PC-3 (cell line): ENCODE results near the gene RNF114. TPM values are rescaled to one million over a fixed set of nuclear protein-coding genes. Genes with fewer than 3 reads are reported as not detected.

ENCODE experiments used
- ATAC-seq: fragments of 200-7000 bp; cut with Tn5 transposase; 2 replicates; pipeline ENCODE4 v1.9.1; 2020; ENCODE audit warnings: mild to moderate bottlenecking, moderate library complexity
- BruUV-seq: library from RNA; stranded (reverse); fragments of 400-500 nt; replicated peaks from 2 replicates; lab custom pipeline; 2021; lab: Mats Ljungman, UMichigan
- CTCF ChIA-PET: fragments of 300-600 bp; sonication (Branson Sonifier 250); formaldehyde crosslinking; loops from one replicate; lab custom pipeline; 2022; ENCODE audit warnings: antibody characterized with exemption; lab: Charles Lee
- POLR2A ChIA-PET: fragments of 300-600 bp; sonication (Branson Sonifier 250); formaldehyde crosslinking; loops from one replicate; lab custom pipeline; 2022; ENCODE audit warnings: antibody characterized with exemption; ENCODE audit not compliant: unreplicated experiment; lab: Charles Lee
- DNase-seq: peaks from one replicate; pipeline ENCODE4 v3.0.0-alpha.2; 2015
- H2AFZ ChIP-seq: fragments of 300-600 bp; sonication (generic); 2 replicates; pipeline ENCODE4 v1.6.0; 2016; ENCODE audit warnings: antibody characterized with exemption, low read length
- H3F3A ChIP-seq: fragments of 300-600 bp; sonication (generic); one replicate; pipeline ENCODE4 v1.6.0; 2017; ENCODE audit warnings: antibody characterized with exemption, low read length, control low read depth, mild to moderate bottlenecking; ENCODE audit not compliant: unreplicated experiment
- H3K27ac ChIP-seq: fragments of 300-600 bp; sonication (generic); 2 replicates; pipeline ENCODE4 v1.5.1; 2016; ENCODE audit warnings: mild to moderate bottlenecking, low read length
- H3K27me3 ChIP-seq: fragments of 300-600 bp; sonication (generic); 2 replicates; pipeline ENCODE4 v1.6.1; 2016; ENCODE audit warnings: low read length, mixed read lengths
- H3K36me3 ChIP-seq: fragments of 300-600 bp; sonication (generic); 2 replicates; pipeline ENCODE4 v1.6.1; 2016; ENCODE audit warnings: low read depth, mixed run types, low read length, mixed read lengths
- H3K4me1 ChIP-seq: fragments of 300-600 bp; sonication (generic); 2 replicates; pipeline ENCODE4 v1.5.1; 2016; ENCODE audit warnings: low read length; ENCODE audit not compliant: insufficient read depth
- H3K4me2 ChIP-seq: fragments of 300-600 bp; sonication (generic); 2 replicates; pipeline ENCODE4 v1.6.0; 2016; ENCODE audit warnings: low read length
- H3K4me3 ChIP-seq: fragments of 300-600 bp; sonication (generic); 2 replicates; pipeline ENCODE4 v1.5.1; 2016; ENCODE audit warnings: mild to moderate bottlenecking, low read length, mixed read lengths
- H3K79me2 ChIP-seq: fragments of 300-600 bp; sonication (generic); 2 replicates; pipeline ENCODE4 v1.6.1; 2017; ENCODE audit warnings: low read length, mixed read lengths
- H3K9ac ChIP-seq: fragments of 300-600 bp; sonication (generic); 2 replicates; pipeline ENCODE4 v1.6.0; 2016; ENCODE audit warnings: mild to moderate bottlenecking, low read length
- H3K9me2 ChIP-seq: fragments of 300-600 bp; sonication (generic); replicated peaks from 2 replicates; pipeline ENCODE4 v1.6.1; 2016; ENCODE audit warnings: mixed run types, low read length, mixed read lengths
- H3K9me3 ChIP-seq: fragments of 300-600 bp; sonication (generic); 2 replicates; pipeline ENCODE4 v1.6.1; 2016; ENCODE audit warnings: low read length, mixed read lengths
- H4K20me1 ChIP-seq: fragments of 300-600 bp; sonication (generic); 2 replicates; pipeline ENCODE4 v1.6.1; 2016; ENCODE audit warnings: low read length, mixed read lengths
- EZH2 ChIP-seq: fragments of 300-600 bp; sonication (generic); IDR thresholded peaks from one replicate; pipeline ENCODE4 v1.6.1; 2017; ENCODE audit warnings: antibody characterized with exemption, mild to moderate bottlenecking, low read length; ENCODE audit not compliant: unreplicated experiment
- EZH2phosphoT487 ChIP-seq: fragments of 300-600 bp; sonication (generic); IDR thresholded peaks from 2 replicates; pipeline ENCODE4 v1.6.1; 2018; ENCODE audit warnings: mild to moderate bottlenecking, antibody characterized with exemption, low read length, borderline replicate concordance
- intact Hi-C: fragments of 100-400 bp; cut with micrococcal nuclease; formaldehyde crosslinking; loops from 2 replicates; pipeline ENCODE4 v1.9.0; 2023
- total RNA-seq: library from RNA; depleted of rRNA; stranded (reverse); fragments of >200 nt; gene quantifications from 2 replicates; pipeline ENCODE4 v1.2.3, GENCODE V29; 2014
- TF ChIP-seq, protein P1 (sequence below): fragments of 300-600 bp; sonication (generic); conservative IDR thresholded peaks from 2 replicates; pipeline ENCODE4 v1.5.1; 2017; ENCODE audit warnings: antibody characterized with exemption, low read depth, mild to moderate bottlenecking, low read length

Gene RNF114
- total RNA-seq, 1 experiment from 2014 or later = 133 TPM

DNA sequence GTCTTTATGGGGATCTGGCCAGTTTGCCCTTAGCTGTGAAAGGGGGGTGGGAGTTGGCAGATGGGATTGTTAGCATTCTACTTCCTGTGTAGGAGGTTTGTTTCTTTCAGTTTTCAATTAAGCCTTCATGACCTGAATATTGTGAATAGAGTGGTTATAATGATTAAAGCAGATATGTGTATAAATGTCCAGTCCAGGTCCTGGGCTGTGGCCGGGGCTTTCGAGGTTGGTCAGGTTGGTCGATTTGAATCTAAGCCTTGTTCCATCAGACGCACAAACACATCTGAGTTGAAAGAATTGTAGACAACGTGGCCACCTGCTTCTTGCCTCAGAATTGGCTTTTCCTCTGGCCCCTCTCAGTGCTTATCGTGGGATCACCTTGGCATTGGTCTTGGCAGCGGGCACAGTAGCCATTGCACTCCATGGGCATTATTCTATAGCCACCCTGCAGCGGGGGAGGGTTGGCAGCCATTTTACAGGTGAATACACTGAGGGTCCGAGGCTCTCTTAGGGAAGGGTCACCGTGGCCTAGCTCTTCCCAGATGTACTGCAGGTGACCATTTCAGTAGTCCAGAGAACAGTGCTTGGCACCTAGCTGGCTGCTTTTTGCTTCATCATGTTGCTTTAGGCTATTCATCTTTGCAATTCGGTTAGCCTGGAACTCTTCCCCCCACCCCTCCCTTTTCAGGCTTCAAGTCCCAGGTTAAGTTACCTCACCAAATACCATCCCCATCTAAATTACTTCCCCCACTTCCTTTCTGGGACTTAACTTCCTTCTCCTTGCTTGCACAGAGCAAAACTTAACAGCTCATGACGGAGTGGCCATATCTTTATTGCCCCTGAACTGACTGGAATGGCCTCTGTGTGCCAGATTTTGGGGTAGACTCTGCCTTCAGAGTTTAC, 1.1 kb downstream of the RNF114 start:
- H3K4me1 ChIP-seq = peaks cover 17% of the 10 kb centered on the region
- H3F3A ChIP-seq = no peaks in the 10 kb centered on the region
- H2AFZ ChIP-seq = peak overlapping the region; percentile 74
- ATAC-seq (peak; percentile 28), DNase-seq (peak; percentile 60)
- TF ChIP-seq EZH2phosphoT487 (no peak), EZH2 (no peak)
- TF ChIP-seq, protein P1, sequence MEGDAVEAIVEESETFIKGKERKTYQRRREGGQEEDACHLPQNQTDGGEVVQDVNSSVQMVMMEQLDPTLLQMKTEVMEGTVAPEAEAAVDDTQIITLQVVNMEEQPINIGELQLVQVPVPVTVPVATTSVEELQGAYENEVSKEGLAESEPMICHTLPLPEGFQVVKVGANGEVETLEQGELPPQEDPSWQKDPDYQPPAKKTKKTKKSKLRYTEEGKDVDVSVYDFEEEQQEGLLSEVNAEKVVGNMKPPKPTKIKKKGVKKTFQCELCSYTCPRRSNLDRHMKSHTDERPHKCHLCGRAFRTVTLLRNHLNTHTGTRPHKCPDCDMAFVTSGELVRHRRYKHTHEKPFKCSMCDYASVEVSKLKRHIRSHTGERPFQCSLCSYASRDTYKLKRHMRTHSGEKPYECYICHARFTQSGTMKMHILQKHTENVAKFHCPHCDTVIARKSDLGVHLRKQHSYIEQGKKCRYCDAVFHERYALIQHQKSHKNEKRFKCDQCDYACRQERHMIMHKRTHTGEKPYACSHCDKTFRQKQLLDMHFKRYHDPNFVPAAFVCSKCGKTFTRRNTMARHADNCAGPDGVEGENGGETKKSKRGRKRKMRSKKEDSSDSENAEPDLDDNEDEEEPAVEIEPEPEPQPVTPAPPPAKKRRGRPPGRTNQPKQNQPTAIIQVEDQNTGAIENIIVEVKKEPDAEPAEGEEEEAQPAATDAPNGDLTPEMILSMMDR = no peak
- H3K9ac ChIP-seq = peak overlapping the region; percentile 92
- peaks cover 29% of the 10 kb centered on the region for H3K36me3 ChIP-seq
- TSS peak; percentile 49 for BruUV-seq
- peak overlapping the region; percentile 91 for H3K4me3 ChIP-seq
- H3K4me2 ChIP-seq = peak overlapping the region; percentile 90
- POLR2A ChIA-PET = interaction anchor here (0.6 to 0.7 kb wide), 2 partner anchors 75 to 853 kb away, joined by 3 to 4 read pairs; no protein-coding TSS in a partner anchor
- intact Hi-C loops = loop anchor here (2.0 kb wide), 1 partner anchor 14 kb away; no protein-coding TSS in a partner anchor
- no peaks in the 10 kb centered on the region for H3K9me2 ChIP-seq
- CTCF ChIA-PET = interaction anchor here (0.7 kb wide), 1 partner anchor 49 kb away, joined by 10 read pairs; no protein-coding TSS in a partner anchor
- H3K9me3 ChIP-seq = no peaks in the 10 kb centered on the region
- H3K79me2 ChIP-seq = peaks cover 61% of the 10 kb centered on the region
- peak overlapping the region; percentile 4 for H3K27ac ChIP-seq
- no peaks in the 10 kb centered on the region for H3K27me3 ChIP-seq
- peaks cover 13% of the 10 kb centered on the region for H4K20me1 ChIP-seq

DNA sequence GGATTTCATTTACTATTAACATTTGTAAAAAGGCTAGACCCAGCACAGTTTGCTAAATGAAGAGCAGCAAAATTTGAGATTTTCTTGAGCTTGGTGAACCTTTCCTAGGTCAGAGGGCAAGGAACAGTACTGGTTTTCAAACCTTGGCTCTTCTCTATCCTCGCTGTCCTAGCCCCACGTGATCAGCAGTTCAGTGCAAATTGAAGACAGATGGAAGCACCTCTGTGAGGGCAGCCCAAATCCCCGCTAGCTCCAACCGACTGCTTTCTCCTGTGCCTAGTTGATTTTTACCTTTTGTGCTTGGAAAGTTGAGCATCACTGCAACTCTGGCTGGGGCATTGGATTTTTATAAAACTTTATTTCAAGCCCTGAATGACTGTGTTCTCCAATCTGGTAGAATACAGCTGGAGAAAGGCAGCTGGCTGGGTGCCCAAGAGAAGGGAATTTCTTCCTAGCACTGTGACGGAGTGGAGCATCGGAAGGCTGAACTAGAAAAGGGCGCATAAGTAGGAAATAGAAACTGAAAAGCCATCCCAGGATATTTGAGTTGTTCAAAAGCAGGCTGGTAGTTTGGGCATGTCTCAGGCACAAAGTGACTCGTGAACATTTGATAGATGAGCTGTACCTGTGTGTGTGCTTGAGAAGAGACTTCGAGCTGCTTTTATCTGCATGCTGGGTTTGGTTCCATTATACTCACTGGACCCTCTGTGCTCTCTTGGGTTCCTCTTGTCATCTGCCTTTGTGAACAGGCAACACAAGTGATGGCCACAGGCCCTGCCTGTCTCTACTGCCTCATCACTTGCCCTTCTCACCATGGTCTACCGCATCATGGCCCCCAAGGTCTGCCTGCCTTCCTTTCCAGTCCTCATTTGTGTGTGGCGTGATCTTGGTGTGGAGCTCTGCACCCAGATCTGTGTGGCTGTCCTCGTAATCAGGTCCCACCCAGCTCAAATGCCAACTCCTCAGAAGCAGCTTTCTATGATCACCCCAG, 2.3 kb downstream of the RNF114 start:
- Histone ChIP-seq H3K36me3 (peaks cover 39% of the 10 kb centered on the region), H3K9me3 (no peaks in the 10 kb centered on the region), H3K4me1 (peaks cover 17% of the 10 kb centered on the region), H2AFZ (no peak overlapping the region), H3K9ac (peak overlapping the region; percentile 92; the same call in 1 of the 2 replicates), H3K4me2 (peak overlapping the region; percentile 90), H3K4me3 (peak overlapping the region; percentile 91), H3K27ac (0 out of 2 replicates have a peak overlapping the region, but pooled peaks have one; percentile 4), H3K9me2 (no peaks in the 10 kb centered on the region), H4K20me1 (peaks cover 13% of the 10 kb centered on the region), H3F3A (no peaks in the 10 kb centered on the region), H3K27me3 (no peaks in the 10 kb centered on the region), H3K79me2 (peaks cover 73% of the 10 kb centered on the region)
- no TSS peak for BruUV-seq
- ChIA-PET CTCF (interaction anchor here (0.7 kb wide), 1 partner anchor 50 kb away, joined by 10 read pairs; no protein-coding TSS in a partner anchor), POLR2A (no interaction called here)
- DNase-seq (peak; percentile 40), ATAC-seq (no peak)
- intact Hi-C loops = no loop called here
- TF ChIP-seq EZH2 (no peak), EZH2phosphoT487 (no peak)
- TF ChIP-seq, protein P1 = no peak
